ENCODE results near the gene ARHGAP1. TPM values are rescaled to one million over a fixed set of nuclear protein-coding genes. Genes with fewer than 3 reads are reported as not detected.

The ARHGAP1 gene
- total and polyA plus RNA-seq, 2 of the 13 experiments (the other 11 are each of a cell fraction or from before 2014, with no cell fraction given): 18.6 to 30.3 TPM

GRCh38 chr11:46719543-46720218 is 19.3 kb upstream of the ARHGAP1 start (continued):
- TF ChIP-seq, protein P1, sequence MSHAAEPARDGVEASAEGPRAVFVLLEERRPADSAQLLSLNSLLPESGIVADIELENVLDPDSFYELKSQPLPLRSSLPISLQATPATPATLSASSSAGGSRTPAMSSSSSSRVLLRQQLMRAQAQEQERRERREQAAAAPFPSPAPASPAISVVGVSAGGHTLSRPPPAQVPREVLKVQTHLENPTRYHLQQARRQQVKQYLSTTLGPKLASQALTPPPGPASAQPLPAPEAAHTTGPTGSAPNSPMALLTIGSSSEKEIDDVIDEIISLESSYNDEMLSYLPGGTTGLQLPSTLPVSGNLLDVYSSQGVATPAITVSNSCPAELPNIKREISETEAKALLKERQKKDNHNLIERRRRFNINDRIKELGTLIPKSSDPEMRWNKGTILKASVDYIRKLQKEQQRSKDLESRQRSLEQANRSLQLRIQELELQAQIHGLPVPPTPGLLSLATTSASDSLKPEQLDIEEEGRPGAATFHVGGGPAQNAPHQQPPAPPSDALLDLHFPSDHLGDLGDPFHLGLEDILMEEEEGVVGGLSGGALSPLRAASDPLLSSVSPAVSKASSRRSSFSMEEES (CRISPR knock-in tag; IDR thresholded peaks at IDR 0.05): no peak
- TF ChIP-seq, protein P2, sequence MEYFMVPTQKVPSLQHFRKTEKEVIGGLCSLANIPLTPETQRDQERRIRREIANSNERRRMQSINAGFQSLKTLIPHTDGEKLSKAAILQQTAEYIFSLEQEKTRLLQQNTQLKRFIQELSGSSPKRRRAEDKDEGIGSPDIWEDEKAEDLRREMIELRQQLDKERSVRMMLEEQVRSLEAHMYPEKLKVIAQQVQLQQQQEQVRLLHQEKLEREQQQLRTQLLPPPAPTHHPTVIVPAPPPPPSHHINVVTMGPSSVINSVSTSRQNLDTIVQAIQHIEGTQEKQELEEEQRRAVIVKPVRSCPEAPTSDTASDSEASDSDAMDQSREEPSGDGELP (IDR thresholded peaks at IDR 0.05; ENCODE audit: borderline replicate concordance, low read depth): no peak
- TF ChIP-seq ZNF615 (CRISPR knock-in tag; IDR thresholded peaks at IDR 0.05; ENCODE audit: borderline replicate concordance): no peak
- TF ChIP-seq PAF1 (CRISPR knock-in tag; IDR thresholded peaks at IDR 0.05): peak; percentile 86
- TF ChIP-seq, protein P3, sequence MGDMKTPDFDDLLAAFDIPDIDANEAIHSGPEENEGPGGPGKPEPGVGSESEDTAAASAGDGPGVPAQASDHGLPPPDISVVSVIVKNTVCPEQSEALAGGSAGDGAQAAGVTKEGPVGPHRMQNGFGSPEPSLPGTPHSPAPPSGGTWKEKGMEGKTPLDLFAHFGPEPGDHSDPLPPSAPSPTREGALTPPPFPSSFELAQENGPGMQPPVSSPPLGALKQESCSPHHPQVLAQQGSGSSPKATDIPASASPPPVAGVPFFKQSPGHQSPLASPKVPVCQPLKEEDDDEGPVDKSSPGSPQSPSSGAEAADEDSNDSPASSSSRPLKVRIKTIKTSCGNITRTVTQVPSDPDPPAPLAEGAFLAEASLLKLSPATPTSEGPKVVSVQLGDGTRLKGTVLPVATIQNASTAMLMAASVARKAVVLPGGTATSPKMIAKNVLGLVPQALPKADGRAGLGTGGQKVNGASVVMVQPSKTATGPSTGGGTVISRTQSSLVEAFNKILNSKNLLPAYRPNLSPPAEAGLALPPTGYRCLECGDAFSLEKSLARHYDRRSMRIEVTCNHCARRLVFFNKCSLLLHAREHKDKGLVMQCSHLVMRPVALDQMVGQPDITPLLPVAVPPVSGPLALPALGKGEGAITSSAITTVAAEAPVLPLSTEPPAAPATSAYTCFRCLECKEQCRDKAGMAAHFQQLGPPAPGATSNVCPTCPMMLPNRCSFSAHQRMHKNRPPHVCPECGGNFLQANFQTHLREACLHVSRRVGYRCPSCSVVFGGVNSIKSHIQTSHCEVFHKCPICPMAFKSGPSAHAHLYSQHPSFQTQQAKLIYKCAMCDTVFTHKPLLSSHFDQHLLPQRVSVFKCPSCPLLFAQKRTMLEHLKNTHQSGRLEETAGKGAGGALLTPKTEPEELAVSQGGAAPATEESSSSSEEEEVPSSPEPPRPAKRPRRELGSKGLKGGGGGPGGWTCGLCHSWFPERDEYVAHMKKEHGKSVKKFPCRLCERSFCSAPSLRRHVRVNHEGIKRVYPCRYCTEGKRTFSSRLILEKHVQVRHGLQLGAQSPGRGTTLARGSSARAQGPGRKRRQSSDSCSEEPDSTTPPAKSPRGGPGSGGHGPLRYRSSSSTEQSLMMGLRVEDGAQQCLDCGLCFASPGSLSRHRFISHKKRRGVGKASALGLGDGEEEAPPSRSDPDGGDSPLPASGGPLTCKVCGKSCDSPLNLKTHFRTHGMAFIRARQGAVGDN (CRISPR knock-in tag; IDR thresholded peaks at IDR 0.05): peak; percentile 91
- no peak for TF ChIP-seq SYNCRIP (IDR thresholded peaks at IDR 0.05; ENCODE audit: insufficient read depth, low read depth, low read length)
- no peak for TF ChIP-seq KDM3A (CRISPR knock-in tag; IDR thresholded peaks at IDR 0.05; ENCODE audit: low read depth)
- no peak for TF ChIP-seq ZNF207 (IDR thresholded peaks at IDR 0.05; ENCODE audit: borderline replicate concordance)
- TF ChIP-seq RNF219 (CRISPR knock-in tag; IDR thresholded peaks at IDR 0.05): no peak
- TF ChIP-seq RBAK (CRISPR knock-in tag; IDR thresholded peaks at IDR 0.05): 0 out of 2 replicates have a peak, but pooled peaks have one; percentile 27
- no peak for TF ChIP-seq GPN1 (CRISPR knock-in tag; IDR thresholded peaks at IDR 0.05; ENCODE audit: borderline replicate concordance)
- no peak for TF ChIP-seq TGIF2 (CRISPR knock-in tag; IDR thresholded peaks at IDR 0.05)
- TF ChIP-seq HNRNPH1 (optimal IDR thresholded peaks at IDR 0.05; ENCODE audit: low read depth, low read length): no peak
- no peak for TF ChIP-seq ZNF878 (CRISPR knock-in tag; IDR thresholded peaks at IDR 0.05)
- no peak for TF ChIP-seq MNT (IDR thresholded peaks at IDR 0.05)
- no peak for TF ChIP-seq MBNL3 (CRISPR knock-in tag; conservative IDR thresholded peaks at IDR 0.05)
- TF ChIP-seq ZNF614 (CRISPR knock-in tag; IDR thresholded peaks at IDR 0.05; ENCODE audit: borderline replicate concordance): no peak
- no peak for TF ChIP-seq FOXA3 (CRISPR knock-in tag; IDR thresholded peaks at IDR 0.05)
- TF ChIP-seq PHF5A (CRISPR knock-in tag; IDR thresholded peaks at IDR 0.05; ENCODE audit: low read depth, unreplicated experiment): no peak
- TF ChIP-seq ZNF772 (CRISPR knock-in tag; IDR thresholded peaks at IDR 0.05): no peak
- no peak for TF ChIP-seq PHB2 (IDR thresholded peaks at IDR 0.05; ENCODE audit: partially characterized antibody)

Data from HepG2 (cell line).